GM19240 (cell line): Measurements from ENCODE around the gene RNF125.

Experiments
- DNase-seq: peaks from one replicate; pipeline ENCODE4 v3.0.0; 2011; ENCODE audit warnings: low spot score; ENCODE audit not compliant: insufficient read length

The RNF125 gene

GRCh38 chr18:32021756-32022564 lies 3.3 kb downstream of the RNF125 start:
- DNase-seq, result no peak

DNA sequence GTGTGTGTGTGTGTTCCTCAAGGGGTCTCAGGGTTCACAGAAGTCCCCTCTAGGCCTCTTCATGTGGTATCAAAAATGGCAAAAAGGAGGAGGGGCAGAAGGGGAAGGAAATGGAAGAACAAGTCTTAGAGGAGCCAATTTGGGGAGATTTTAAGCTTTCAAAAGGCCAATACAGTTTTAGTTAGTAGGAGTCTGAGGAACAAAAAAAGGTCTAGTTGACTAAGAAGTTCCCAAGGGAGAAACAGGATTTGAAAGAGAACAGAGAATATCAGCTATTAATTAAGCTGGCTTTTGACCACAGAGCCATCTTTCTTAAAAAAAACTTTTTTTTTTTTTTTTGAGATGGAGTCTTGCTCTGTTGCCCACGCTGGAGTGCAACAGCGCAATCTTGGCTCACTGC lies 7.1 kb downstream of the RNF125 start:
- DNase-seq, result no peak

DNA sequence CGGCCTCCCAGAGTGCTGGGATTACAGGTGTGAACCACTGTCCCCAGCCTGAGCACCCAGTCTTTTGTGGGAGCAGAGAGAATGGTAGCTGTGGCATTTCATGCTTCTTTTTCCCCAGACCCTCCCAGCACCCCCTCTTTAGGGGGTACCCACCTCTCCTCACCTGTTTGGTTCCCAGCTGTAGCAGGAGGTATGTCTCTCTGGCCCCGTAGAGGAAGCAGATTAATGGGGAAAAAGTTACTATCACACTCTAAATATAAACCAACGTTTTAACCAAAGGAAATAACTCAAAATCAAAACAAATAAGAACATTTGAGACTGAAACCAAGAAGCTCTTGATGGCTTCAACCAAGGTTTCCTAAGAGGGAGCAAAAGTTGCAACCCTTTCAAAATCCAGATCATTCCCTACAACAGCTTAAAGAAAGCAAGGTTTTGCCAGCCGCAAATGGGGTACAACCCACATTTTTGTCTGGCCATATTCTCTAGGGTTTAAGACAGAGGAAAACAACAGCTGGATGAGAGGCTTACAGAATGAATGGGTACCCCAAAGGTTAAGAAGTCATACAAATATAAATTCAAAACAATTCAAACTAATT lies 8.0 kb downstream of the RNF125 start:
- DNase-seq, result no peak

GRCh38 chr18:32029558-32029957 lies 10.9 kb downstream of the RNF125 start:
- no peak for DNase-seq

DNA sequence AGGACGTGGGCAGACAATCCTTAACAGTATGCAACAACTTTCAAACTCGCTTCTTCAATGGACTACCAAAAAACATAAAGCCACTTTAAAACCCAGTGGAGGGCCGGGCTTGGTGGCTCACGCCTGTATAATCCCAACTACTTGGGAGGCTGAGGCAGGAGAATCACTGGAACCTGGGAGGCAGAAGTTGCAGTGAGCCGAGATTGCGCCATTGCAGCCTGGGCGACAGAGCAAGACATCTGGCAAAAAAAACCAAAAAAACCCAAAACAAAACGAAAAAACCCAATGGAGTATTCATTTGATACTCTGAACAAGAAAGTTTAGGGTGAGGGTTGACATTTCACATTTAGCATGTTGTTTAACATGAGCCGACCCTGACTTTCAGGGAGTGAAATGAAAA lies 14.0 kb downstream of the RNF125 start:
- DNase-seq, result no peak

DNA sequence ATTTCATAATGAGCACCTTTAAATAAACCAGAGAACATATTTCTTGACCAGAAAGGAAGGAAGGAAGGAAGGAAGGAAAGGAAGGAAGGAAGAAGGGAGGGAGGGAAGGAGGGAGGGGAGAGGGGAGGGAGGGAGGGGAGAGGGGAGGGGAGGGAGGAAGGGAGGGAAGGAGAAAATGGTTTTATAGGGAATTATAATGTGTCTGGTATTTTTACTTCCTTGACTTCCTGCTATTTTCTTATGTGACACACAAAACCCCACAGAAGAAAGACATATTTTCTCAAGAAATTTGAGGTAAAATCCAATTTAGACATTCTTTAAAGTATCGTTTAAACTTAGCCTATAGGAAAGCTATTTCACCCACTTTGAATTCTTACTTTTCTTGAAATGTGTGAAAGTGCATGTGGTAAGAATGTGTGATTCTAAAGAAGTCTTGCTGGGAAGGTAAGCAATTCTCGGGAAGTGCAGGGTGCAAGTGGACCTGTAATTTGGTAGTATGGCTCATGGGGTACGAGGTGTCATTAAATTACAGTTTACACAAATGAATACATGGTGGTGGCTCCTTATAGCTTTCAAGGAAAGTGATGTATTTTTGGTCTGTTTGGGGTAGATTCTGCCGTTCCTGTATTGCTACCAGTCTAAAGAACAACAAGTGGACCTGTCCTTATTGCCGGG lies 18.0 kb downstream of the RNF125 start:
- no peak for DNase-seq

GRCh38 chr18:32037616-32038015 lies 19.0 kb downstream of the RNF125 start:
- DNase-seq, result no peak

- DNase-seq, result no peak
Observed at GRCh38 chr18:32040936-32041335, 22.3 kb downstream of the RNF125 start.

- DNase-seq, result no peak
Observed at GRCh38 chr18:32042337-32042736, 23.7 kb downstream of the RNF125 start.

DNA sequence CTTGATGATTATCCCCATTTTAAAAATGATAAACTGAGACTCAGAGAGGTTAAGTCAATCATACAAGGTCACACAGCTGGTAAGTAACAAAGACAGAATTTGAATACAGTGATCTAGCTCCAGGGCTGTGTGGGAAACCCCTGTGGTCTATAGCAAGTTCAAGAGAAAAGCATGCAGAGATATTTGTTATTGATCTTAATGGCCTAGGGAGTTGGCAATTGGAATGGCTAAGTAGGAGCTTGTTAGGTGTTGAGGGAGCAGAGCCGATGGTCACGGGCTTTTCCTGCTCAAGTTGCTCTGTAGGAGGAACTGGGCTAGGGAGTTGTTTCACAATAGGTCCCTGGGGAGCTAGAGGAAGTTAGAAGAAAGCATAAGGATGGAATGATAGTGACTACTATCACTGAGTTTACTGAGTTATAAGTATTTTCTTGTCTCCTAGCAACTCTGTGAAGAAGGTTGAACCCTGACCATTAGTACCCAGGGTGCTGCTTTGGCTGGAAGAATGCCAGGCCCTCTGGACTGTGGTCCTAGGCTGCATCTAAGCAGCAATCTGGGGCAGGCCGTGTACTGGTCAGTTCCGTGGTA lies 30.0 kb downstream of the RNF125 start:
- no peak for DNase-seq

- DNase-seq, result no peak
Observed at GRCh38 chr18:32049393-32050171, 31.0 kb downstream of the RNF125 start.

DNA sequence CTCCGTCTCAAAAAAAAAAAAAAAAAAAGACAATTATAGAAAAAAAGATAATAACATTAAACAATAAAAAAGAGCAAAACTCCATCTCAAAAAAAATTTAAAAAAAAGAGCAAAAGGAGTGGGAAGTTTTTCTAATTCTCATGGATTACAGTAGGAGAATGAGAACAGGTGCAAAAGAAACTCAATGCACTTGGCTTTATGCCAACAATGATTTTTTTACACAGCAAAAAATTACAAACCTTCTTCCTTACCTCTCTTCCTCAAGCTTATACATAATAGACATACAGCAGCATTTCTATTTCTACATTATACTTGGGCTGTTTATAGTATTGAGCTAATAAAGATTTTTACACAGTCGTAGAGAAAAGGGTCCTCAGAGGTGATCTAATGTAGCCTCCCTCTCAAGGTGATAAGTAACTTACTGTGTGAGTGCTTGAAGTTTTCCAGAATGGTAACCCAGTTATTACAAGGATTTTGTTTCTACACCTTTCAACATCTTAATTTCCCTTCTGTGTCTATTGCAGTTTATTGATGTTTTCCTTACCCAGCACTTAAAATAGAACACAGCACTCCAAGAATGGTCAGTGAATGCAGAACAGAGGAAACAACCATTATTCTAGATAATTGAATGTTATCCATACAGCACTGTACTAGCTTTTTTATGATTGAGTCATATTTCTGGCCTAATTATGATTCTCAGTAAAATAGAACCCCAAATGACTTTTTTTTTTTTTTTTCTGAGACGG lies 38.2 kb downstream of the RNF125 start:
- no peak for DNase-seq

- no peak for DNase-seq
Observed at GRCh38 chr18:32057624-32058165, 39.1 kb downstream of the RNF125 start.

DNA sequence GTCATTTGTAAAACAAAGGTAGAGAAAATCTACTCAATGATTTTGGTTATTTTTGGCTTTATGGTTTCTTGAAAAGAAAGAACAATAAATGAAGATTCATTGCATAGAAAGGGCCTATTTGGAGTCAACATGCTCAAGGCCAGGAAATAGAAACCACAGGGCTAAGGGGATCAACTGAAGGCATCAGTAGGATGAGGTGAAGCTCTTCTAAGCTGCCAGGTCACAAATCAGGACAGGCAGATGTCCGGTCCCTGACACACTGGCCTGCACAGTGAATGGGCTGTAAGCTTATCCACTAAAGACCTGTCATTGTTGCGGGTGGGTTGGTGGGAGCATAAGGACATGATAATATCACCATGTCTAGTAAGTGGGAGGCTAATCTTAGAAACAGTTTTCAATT lies 41.4 kb downstream of the RNF125 start:
- DNase-seq, result no peak

- no peak for DNase-seq
Observed at GRCh38 chr18:32067375-32068167, 48.9 kb downstream of the RNF125 start.

DNA sequence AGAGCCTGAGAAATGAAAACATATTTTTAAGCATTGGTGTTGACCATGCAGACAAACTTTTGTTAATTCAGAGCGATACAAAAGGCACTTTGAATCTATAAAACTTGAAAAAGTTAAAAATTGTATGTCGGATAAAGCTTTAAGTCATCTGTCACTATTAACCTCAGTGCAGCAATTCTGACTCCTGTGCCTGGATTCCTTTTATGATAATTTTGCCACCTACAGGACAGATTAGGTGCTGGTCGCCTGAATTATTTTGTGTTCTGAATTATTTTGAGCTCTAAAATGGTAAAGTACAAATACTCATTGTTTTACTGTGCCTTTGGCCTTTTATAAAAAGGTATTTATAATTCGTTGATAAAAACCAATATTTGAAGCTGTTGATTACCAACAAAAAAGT lies 53.7 kb downstream of the RNF125 start:
- no peak for DNase-seq

DNA sequence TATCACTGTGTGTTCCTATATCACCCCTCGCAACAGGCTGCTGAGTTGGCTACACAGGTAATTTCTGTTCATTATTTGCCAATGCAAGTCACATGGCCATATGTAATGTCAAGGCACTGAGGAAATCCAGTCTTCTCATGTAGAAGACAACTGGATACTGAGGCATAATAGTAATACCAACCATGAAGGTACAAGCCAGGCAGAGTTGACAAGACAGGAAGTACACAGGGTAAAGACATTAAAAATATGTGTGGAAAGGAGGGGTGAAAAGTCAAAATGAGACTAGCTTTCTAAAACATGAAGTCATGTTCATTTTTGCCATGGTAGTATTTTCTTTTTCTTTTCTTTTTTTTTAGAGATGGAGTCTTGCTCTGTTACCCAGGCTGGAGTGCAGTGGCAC lies 55.6 kb downstream of the RNF125 start:
- DNase-seq, result no peak

DNA sequence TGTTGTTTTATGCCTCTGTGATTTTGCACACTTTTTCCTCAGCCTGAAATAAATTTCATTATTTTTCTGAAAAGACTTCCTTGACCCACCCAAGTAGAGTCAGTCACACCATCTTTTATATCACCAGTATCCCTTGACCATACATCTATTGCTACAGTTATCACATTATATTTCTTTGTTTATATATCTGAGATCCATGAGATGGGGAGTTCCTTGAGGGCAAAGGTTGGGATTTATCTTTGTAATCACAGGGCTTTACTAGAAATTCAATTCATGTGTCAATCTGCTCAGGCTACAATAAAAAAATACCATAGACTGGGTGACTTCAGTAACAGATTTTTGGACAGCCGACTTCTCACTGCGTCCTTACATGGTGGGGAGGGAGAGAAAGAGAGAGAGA lies 60.2 kb downstream of the RNF125 start:
- no peak for DNase-seq

GRCh38 chr18:32081881-32082280 lies 63.3 kb downstream of the RNF125 start:
- no peak for DNase-seq

- DNase-seq, result no peak
Observed at GRCh38 chr18:32083781-32084180, 65.2 kb downstream of the RNF125 start.
